ENCODE results near the gene SLC9A6.

SLC9A6 gene

GRCh38 chrX:135975421-135975820 lies 9.8 kb upstream of the SLC9A6 start:
- no peak for DNase-seq (ENCODE audit: extremely low read depth, low read depth)
- no peak for TF ChIP-seq CTCF (IDR thresholded peaks at IDR 0.05; ENCODE audit: low read depth, low read length)

- TF ChIP-seq CTCF (IDR thresholded peaks at IDR 0.05; ENCODE audit: low read depth, low read length): no peak
- DNase-seq (ENCODE audit: extremely low read depth, low read depth): peak; percentile 27
Observed at GRCh38 chrX:135977611-135978010, 7.6 kb upstream of the SLC9A6 start.

- DNase-seq (ENCODE audit: extremely low read depth, low read depth): no peak
- no peak for TF ChIP-seq CTCF (IDR thresholded peaks at IDR 0.05; ENCODE audit: low read depth, low read length)
Observed at GRCh38 chrX:135981010-135981409, 4.2 kb upstream of the SLC9A6 start.

GRCh38 chrX:135981668-135982067 lies 3.6 kb upstream of the SLC9A6 start:
- no peak for DNase-seq (ENCODE audit: extremely low read depth, low read depth)
- TF ChIP-seq CTCF (IDR thresholded peaks at IDR 0.05; ENCODE audit: low read depth, low read length): no peak

GRCh38 chrX:135982860-135983259 lies 2.4 kb upstream of the SLC9A6 start:
- no peak for DNase-seq (ENCODE audit: extremely low read depth, low read depth)
- no peak for TF ChIP-seq CTCF (IDR thresholded peaks at IDR 0.05; ENCODE audit: low read depth, low read length)

- no peak for DNase-seq (ENCODE audit: extremely low read depth, low read depth)
- no peak for TF ChIP-seq CTCF (IDR thresholded peaks at IDR 0.05; ENCODE audit: low read depth, low read length)
Observed at GRCh38 chrX:135984256-135984655, 979 bp upstream of the SLC9A6 start.

GRCh38 chrX:135984791-135985156 lies 461 bp upstream of the SLC9A6 start:
- TF ChIP-seq CTCF (IDR thresholded peaks at IDR 0.05; ENCODE audit: low read depth, low read length): no peak
- no peak for DNase-seq (ENCODE audit: extremely low read depth, low read depth)
